ENCODE results near the gene VRK1.

Gene VRK1

DNA sequence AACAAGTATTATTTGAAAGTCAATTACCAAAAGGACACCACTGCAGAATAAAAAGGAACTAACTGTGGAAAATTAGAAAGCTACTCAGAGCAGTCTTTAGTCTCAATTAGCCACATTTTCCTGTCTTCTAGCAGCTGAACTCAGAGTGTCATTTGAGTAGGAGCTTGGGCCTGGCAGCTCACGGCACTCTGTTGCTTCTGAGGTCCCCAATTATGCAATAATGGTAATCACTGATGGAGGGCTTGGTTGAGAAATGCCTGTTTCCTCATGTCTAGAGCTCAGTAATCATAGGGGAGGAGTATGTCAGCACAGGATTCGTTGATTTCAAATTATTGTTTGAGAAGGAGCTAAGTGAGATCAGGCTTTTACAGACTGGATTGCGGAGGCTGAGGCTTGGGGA lies 108.6 kb downstream of the VRK1 start:
- Histone ChIP-seq H3K9me3 (peaks cover 0 to 10% (median 0%) of the 10 kb centered on the region in 3 donors), H3K27ac (no peak overlapping the region), H3K36me3 (no peaks in the 10 kb centered on the region), H3K4me3 (no peak overlapping the region), H3K4me1 (no peaks in the 10 kb centered on the region), H3K27me3 (no peaks in the 10 kb centered on the region)
- intact Hi-C loops (cut with DNase I; ENCODE audit: low total_unique reads) = no loop called here
- TF ChIP-seq, protein P1, sequence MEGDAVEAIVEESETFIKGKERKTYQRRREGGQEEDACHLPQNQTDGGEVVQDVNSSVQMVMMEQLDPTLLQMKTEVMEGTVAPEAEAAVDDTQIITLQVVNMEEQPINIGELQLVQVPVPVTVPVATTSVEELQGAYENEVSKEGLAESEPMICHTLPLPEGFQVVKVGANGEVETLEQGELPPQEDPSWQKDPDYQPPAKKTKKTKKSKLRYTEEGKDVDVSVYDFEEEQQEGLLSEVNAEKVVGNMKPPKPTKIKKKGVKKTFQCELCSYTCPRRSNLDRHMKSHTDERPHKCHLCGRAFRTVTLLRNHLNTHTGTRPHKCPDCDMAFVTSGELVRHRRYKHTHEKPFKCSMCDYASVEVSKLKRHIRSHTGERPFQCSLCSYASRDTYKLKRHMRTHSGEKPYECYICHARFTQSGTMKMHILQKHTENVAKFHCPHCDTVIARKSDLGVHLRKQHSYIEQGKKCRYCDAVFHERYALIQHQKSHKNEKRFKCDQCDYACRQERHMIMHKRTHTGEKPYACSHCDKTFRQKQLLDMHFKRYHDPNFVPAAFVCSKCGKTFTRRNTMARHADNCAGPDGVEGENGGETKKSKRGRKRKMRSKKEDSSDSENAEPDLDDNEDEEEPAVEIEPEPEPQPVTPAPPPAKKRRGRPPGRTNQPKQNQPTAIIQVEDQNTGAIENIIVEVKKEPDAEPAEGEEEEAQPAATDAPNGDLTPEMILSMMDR (IDR thresholded peaks at IDR 0.05) = no peak
- DNase-seq = peak in 1 of 2 donors; percentile 31

DNA sequence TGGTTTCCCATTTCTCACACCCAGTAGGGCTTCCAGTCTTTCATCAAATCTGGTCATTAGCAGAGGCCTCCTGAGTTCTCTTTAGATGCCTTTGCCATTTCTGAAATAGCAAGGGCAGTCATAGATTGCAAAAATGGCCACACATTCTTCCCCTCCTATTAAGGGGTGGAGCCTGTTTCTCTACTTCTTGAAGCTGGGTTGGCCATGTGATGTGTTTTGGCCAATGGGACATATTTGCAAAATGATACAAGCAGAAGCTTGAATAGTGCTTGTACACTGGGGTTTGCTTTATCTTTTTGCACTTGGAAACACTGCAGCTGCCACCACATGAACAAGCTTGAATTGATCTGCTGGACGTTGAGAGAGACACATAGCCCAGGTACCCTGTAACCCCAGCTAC lies 109.3 kb downstream of the VRK1 start:
- Histone ChIP-seq H3K4me1 (no peaks in the 10 kb centered on the region), H3K27ac (no peak overlapping the region), H3K27me3 (no peaks in the 10 kb centered on the region), H3K4me3 (no peak overlapping the region), H3K36me3 (no peaks in the 10 kb centered on the region), H3K9me3 (peaks cover 0 to 10% (median 0%) of the 10 kb centered on the region in 3 donors)
- TF ChIP-seq, protein P1 (IDR thresholded peaks at IDR 0.05) = no peak
- DNase-seq = no peak
- intact Hi-C loops (cut with DNase I; ENCODE audit: low total_unique reads) = no loop called here

DNA sequence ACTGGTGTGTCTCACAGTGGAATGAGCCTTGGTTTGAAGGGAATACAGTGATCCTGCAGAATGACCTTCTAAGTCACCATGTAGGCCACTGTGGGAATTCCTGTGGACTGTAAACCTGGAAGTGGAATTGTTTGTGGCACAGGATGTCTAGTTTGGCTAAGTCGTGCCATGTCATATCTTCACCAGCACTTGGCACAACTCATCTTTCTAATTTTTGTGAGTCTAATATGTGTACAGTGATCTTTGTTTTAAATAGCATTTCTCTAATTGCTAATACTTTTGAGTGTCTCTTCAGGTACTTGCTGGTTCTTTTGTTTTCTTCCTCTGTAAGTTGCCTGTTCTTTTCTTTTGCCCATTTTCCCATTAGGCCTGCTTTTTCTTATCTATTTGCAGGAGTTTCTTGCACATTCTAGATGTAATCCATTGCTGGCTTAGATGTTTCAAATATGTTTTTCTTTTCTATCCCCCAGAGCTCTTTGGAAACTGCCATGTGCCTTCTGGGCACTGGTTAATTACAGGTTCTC lies 112.7 kb downstream of the VRK1 start:
- H3K9me3 ChIP-seq = peaks cover 0 to 10% (median 0%) of the 10 kb centered on the region in 3 donors
- H3K4me3 ChIP-seq = no peak overlapping the region
- no peak overlapping the region for H3K27ac ChIP-seq
- no peaks in the 10 kb centered on the region for H3K36me3 ChIP-seq
- H3K27me3 ChIP-seq = no peaks in the 10 kb centered on the region
- TF ChIP-seq, protein P1 (IDR thresholded peaks at IDR 0.05) = no peak
- intact Hi-C loops (cut with DNase I; ENCODE audit: low total_unique reads) = no loop called here
- H3K4me1 ChIP-seq = no peaks in the 10 kb centered on the region
- no peak for DNase-seq

DNA sequence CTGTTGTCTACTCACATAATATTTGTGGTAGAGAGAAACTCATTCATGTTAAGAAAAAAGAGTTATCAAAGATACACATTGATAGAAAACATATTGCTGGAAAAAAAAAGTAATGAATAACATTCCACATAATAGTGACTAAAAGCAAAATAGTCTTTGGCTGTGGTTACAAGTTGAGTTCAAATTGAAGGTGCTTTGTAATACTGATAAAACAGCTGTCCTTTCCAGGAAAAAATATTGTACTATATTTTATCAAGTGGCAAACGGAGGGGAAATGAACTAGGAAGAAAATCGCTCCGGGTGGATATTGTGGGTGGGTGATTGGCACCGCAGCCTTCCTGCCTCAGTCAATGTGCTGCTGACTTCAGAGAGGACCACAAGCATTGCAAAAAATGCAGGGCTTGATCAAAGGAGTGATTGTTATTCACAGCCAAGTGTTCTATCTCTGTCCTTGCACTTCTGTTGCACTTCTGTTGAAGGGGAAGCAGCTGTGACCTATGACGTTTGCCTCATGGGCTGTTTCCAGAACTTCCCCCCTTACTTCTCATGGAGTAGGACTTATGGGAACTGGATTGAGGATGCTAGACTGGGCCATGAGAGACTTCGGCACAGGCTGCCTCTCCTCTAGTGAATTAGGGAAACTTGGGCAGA lies 114.4 kb downstream of the VRK1 start:
- H3K4me3 ChIP-seq = no peak overlapping the region
- DNase-seq = no peak
- no peaks in the 10 kb centered on the region for H3K4me1 ChIP-seq
- H3K9me3 ChIP-seq = peaks cover 0 to 10% (median 0%) of the 10 kb centered on the region in 3 donors
- intact Hi-C loops (cut with DNase I; ENCODE audit: low total_unique reads) = no loop called here
- no peak overlapping the region for H3K27ac ChIP-seq
- H3K36me3 ChIP-seq = no peaks in the 10 kb centered on the region
- TF ChIP-seq, protein P1 (IDR thresholded peaks at IDR 0.05) = no peak
- no peaks in the 10 kb centered on the region for H3K27me3 ChIP-seq

DNA sequence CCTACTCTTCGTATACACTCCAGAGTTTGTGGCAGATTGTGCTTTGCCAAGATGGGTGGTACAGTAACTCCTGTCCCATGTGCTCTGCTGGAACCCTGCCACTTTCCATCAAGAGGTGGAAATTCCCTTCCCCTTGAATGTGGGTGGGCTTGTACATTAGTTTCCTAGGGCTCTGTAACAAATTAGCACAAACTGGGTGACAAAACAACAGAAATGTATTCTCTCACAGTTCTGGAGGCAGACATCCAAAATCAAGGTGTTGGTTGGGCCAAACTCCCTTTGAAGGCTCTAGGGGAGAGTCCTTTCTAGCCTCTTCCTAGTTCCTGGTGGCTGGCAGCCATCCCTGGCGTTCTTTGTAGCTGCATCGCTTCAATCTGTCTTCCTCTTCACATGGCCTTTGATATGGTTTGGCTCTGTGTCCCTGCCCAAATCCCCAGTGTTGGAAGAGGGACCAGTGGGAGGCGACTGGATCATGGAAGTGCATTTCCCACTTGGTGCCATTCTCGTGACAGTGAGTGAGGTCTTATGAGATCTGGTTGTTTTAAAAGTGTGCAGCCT lies 117.5 kb downstream of the VRK1 start:
- H3K9me3 ChIP-seq = peaks cover 0 to 3% (median 0%) of the 10 kb centered on the region in 3 donors
- TF ChIP-seq, protein P1 (IDR thresholded peaks at IDR 0.05) = no peak
- no peaks in the 10 kb centered on the region for H3K27me3 ChIP-seq
- H3K4me3 ChIP-seq = no peak overlapping the region
- DNase-seq = no peak
- no peaks in the 10 kb centered on the region for H3K4me1 ChIP-seq
- intact Hi-C loops (cut with DNase I; ENCODE audit: low total_unique reads) = no loop called here
- no peaks in the 10 kb centered on the region for H3K36me3 ChIP-seq
- H3K27ac ChIP-seq = no peak overlapping the region
